IMR-90 (cell line): ENCODE data around the gene RAET1G. TPM values are rescaled to one million over a fixed set of nuclear protein-coding genes. Genes with fewer than 3 reads are reported as not detected.
"Not testable (repeated sequence)": the region's sequence is repeated elsewhere in the genome, so short reads cannot be mapped to it uniquely, and the experiment has no call there.

Experiments
- ATAC-seq: fragments of 200-7000 bp; cut with Tn5 transposase; 2 replicates; pipeline ENCODE4 v1.9.1; 2020; ENCODE audit warnings: low read depth, mild to moderate bottlenecking, moderate library complexity
- BruUV-seq: library from RNA; stranded (reverse); fragments of 400-500 nt; replicated peaks from 2 replicates; lab custom pipeline; 2021; lab: Mats Ljungman, UMichigan
- CTCF ChIA-PET: fragments of 300-600 bp; formaldehyde crosslinking; extraction: SDS; loops from one replicate; lab custom pipeline; 2021; ENCODE audit warnings: antibody characterized with exemption; lab: Yijun Ruan, JAX
- POLR2A ChIA-PET: fragments of 300-600 bp; sonication (Branson Sonifier 250); formaldehyde crosslinking; loops from one replicate; lab custom pipeline; 2022; ENCODE audit warnings: antibody characterized with exemption; ENCODE audit not compliant: unreplicated experiment; lab: Charles Lee
- DNase-seq: peaks from one replicate; pipeline ENCODE4 v3.0.0; 2013
- H2AFZ ChIP-seq: replicated peaks from 2 replicates; pipeline ENCODE3; 2013; ENCODE audit warnings: low read length, mild to moderate bottlenecking; ENCODE audit not compliant: poor library complexity
- H2AK5ac ChIP-seq: 2 replicates; pipeline ENCODE4 v1.6.1; 2013; ENCODE audit warnings: low read depth, low read length, inconsistent platforms
- H2AK9ac ChIP-seq: replicated peaks from 2 replicates; pipeline ENCODE3; 2013; ENCODE audit warnings: mild to moderate bottlenecking, low read depth, low read length, moderate library complexity; ENCODE audit not compliant: poor library complexity
- H2BK120ac ChIP-seq: 2 replicates; pipeline ENCODE4 v1.6.1; 2013; ENCODE audit warnings: low read depth, low read length, inconsistent platforms
- H2BK15ac ChIP-seq: 3 replicates; pipeline ENCODE4 v1.6.1; 2013; ENCODE audit warnings: low read depth, low read length, inconsistent platforms
- H2BK20ac ChIP-seq: 2 replicates; pipeline ENCODE4 v1.6.1; 2013; ENCODE audit warnings: low read depth, mild to moderate bottlenecking, inconsistent platforms, low read length, moderate library complexity
- H2BK5ac ChIP-seq: 2 replicates; pipeline ENCODE4 v1.6.1; 2013; ENCODE audit warnings: mild to moderate bottlenecking, low read depth, low read length, inconsistent platforms; ENCODE audit not compliant: poor library complexity, severe bottlenecking
- H3K14ac ChIP-seq: replicated peaks from 2 replicates; pipeline ENCODE4 v1.6.1; 2013; ENCODE audit warnings: low read depth, low read length, inconsistent platforms
- H3K18ac ChIP-seq: 2 replicates; pipeline ENCODE4 v1.6.1; 2013; ENCODE audit warnings: low read depth, low read length, control low read depth
- H3K23ac ChIP-seq: 2 replicates; pipeline ENCODE4 v1.6.1; 2013; ENCODE audit warnings: low read depth, low read length, inconsistent platforms
- H3K27ac ChIP-seq: 2 replicates; pipeline ENCODE4 v1.5.1; 2013; ENCODE audit warnings: mild to moderate bottlenecking, control low read depth, low read length; ENCODE audit not compliant: insufficient read depth
- H3K27me3 ChIP-seq: 2 replicates; pipeline ENCODE4 v1.6.1; 2013; ENCODE audit warnings: low read length; ENCODE audit not compliant: control insufficient read depth, insufficient read depth
- H3K36me3 ChIP-seq: 2 replicates; pipeline ENCODE4 v1.6.1; 2013; ENCODE audit warnings: low read length, mixed read lengths; ENCODE audit not compliant: control insufficient read depth, insufficient read depth
- H3K4ac ChIP-seq: 2 replicates; pipeline ENCODE4 v1.6.1; 2013; ENCODE audit warnings: low read depth, low read length, inconsistent platforms
- H3K4me1 ChIP-seq: 2 replicates; pipeline ENCODE4 v1.6.1; 2013; ENCODE audit warnings: low read length, mixed read lengths; ENCODE audit not compliant: control insufficient read depth, insufficient read depth
- H3K4me2 ChIP-seq: 2 replicates; pipeline ENCODE4 v1.6.1; 2013; ENCODE audit warnings: low read depth, mild to moderate bottlenecking, control low read depth, low read length, moderate library complexity
- H3K4me3 ChIP-seq: 2 replicates; pipeline ENCODE4 v1.5.1; 2013; ENCODE audit warnings: low read depth, mild to moderate bottlenecking, control low read depth, low read length, moderate library complexity; ENCODE audit not compliant: insufficient read depth
- H3K56ac ChIP-seq: 2 replicates; pipeline ENCODE4 v1.6.1; 2013; ENCODE audit warnings: low read length, inconsistent platforms; ENCODE audit not compliant: insufficient read depth; ENCODE audit errors: extremely low read depth
- H3K79me1 ChIP-seq, 2 experiments: 2 replicates each; pipeline ENCODE4 v1.6.1; 2013; ENCODE audit warnings: low read length in 2 of 2, inconsistent platforms in 1 of 2, low read depth in 1 of 2
- H3K9ac ChIP-seq: 2 replicates; pipeline ENCODE4 v1.6.1; 2013; ENCODE audit warnings: low read depth, low read length, control low read depth
- H3K9me1 ChIP-seq: 2 replicates; pipeline ENCODE4 v1.6.1; 2013; ENCODE audit warnings: low read length, inconsistent platforms; ENCODE audit not compliant: insufficient read depth
- H3K9me3 ChIP-seq: 2 replicates; pipeline ENCODE4 v1.6.1; 2013; ENCODE audit warnings: low read length; ENCODE audit not compliant: control insufficient read depth, insufficient read depth
- H4K20me1 ChIP-seq: 2 replicates; pipeline ENCODE4 v1.6.1; 2013; ENCODE audit warnings: low read length, inconsistent platforms; ENCODE audit not compliant: insufficient read depth
- H4K5ac ChIP-seq: 2 replicates; pipeline ENCODE4 v1.6.1; 2013; ENCODE audit warnings: mild to moderate bottlenecking, low read depth, low read length, control low read depth
- H4K8ac ChIP-seq, 2 experiments: 2 replicates each; pipeline ENCODE4 v1.6.1; 2013; ENCODE audit warnings: low read depth in 2 of 2, low read length in 2 of 2, control low read depth in 1 of 2, inconsistent platforms in 1 of 2
- H4K91ac ChIP-seq: 2 replicates; pipeline ENCODE4 v1.6.1; 2013; ENCODE audit warnings: low read depth, low read length, inconsistent platforms; ENCODE audit not compliant: insufficient read depth
- FOS ChIP-seq: fragments of 150-350 bp; IDR thresholded peaks from 2 replicates; pipeline ENCODE4 v1.6.1; 2016; ENCODE audit warnings: low read depth, low read length
- WGBS, 2 experiments: methylation state at CpG; one replicate each; pipeline versions ENCODE4 v1.1.5 to v1.1.7; 2013; ENCODE audit warnings: missing lambda C conversion rate in 2 of 2; ENCODE audit not compliant: insufficient read length in 1 of 2; ENCODE audit errors: extremely low coverage in 2 of 2; 5-methylcytosine and 5-hydroxymethylcytosine counted together
- dilution Hi-C: fragments of 300-500 bp; cut with HindIII; formaldehyde crosslinking; loops from one replicate; pipeline ENCODE4 v1.14.3; 2018; ENCODE audit warnings: low sequenced_read_pairs; ENCODE audit not compliant: unreplicated experiment
- in situ Hi-C: fragments of 300-500 bp; cut with MboI; formaldehyde crosslinking; loops from 3 replicates; pipeline ENCODE4 v1.14.3; 2019; ENCODE audit warnings: low sequenced_read_pairs, inconsistent platforms, mixed read lengths
- intact Hi-C: fragments of 100-400 bp; cut with micrococcal nuclease; formaldehyde crosslinking; loops from 2 replicates; pipeline ENCODE4 v1.10.0; 2022
- polyA plus RNA-seq, 3 experiments: library from polyadenylated mRNA; depleted of rRNA; stranded (reverse); fragments of >200 nt; gene quantifications; 2 replicates each; pipeline ENCODE4 v1.2.3, GENCODE V29; 2012; ENCODE audit warnings: low replicate concordance in 1 of 3
- total RNA-seq: library from RNA; depleted of rRNA; stranded (reverse); fragments of >200 nt; gene quantifications from 2 replicates; pipeline ENCODE4 v1.2.3, GENCODE V29; 2012
- TF ChIP-seq, protein P1 (sequence below): fragments of 150-350 bp; IDR thresholded peaks from 2 replicates; pipeline ENCODE4 v1.6.1; 2017; ENCODE audit warnings: mild to moderate bottlenecking, antibody characterized with exemption, low read length, low read depth

Gene RAET1G
- total and polyA plus RNA-seq, 2 of the 4 experiments (the other 2 are of a cell fraction) = 1.3 to 4.2 TPM

DNA sequence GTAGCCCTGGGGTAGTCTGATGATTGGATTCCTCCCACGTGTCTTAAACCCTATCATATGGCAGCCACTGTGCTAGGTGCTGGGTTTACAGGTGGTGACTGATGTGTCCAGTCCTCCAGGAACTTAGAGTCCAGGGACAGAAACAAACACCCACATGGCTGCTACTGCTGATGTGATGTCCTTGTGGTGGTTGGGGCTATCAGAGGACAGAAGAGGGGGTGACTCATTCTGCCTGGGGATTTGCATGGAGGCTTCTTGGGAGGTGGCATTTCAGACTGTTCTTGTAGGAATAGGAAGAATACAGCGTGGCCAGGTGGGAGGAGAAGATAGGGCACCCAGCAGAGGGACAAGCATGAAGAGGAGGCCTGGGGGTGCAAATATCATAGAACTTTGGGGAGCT lies 9.8 kb downstream of the RAET1G start:
- 20% methylated on average over 1 of the region's 2 CpGs; no CpG with 5 or more reads in 1 of the 2 experiments for WGBS, 2 experiments
- CTCF ChIA-PET = no interaction called here

DNA sequence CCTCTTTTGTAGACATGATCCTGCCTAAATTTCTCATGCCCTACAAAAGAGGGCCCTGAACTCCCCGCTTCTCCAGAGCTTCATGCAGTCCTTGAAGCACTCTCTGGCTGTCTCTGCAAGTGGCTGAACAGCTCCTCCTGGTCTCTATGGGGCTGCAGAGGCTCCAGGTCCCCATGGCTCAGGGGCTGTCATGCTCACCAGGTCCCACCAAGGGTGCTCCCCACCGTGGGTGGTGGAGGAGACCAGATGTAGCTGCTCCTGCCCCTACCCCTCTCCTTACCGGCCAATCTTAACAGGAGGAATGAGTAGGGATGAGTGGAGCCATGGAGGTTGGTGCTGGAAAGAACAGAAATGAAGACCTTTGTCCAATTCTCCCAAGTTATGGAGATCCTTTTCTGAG lies 10.2 kb downstream of the RAET1G start:
- H3K4me2 ChIP-seq, H3K4me3 ChIP-seq, H3K4me1 ChIP-seq, ATAC-seq, POLR2A ChIA-PET, H3K9ac ChIP-seq, H2BK5ac ChIP-seq, H3K23ac ChIP-seq, CTCF ChIA-PET, in situ Hi-C loops, BruUV-seq, H4K20me1 ChIP-seq, H2BK120ac ChIP-seq, intact Hi-C loops, H2AK5ac ChIP-seq, H4K5ac ChIP-seq, H3K79me1 ChIP-seq, H3K18ac ChIP-seq, H2BK20ac ChIP-seq, DNase-seq, dilution Hi-C loops, H4K91ac ChIP-seq, H3K56ac ChIP-seq, H4K8ac ChIP-seq, H2AFZ ChIP-seq, H3K27ac ChIP-seq, H3K9me1 ChIP-seq, H3K36me3 ChIP-seq, H3K4ac ChIP-seq, H2BK15ac ChIP-seq, H2AK9ac ChIP-seq, H3K14ac ChIP-seq: not testable (repeated sequence)
- peaks cover 10% of the 10 kb centered on the region for H3K9me3 ChIP-seq
- no CpG with 5 or more reads among the region's 3 CpGs for WGBS, 2 experiments
- H3K27me3 ChIP-seq = peaks cover 18% of the 10 kb centered on the region

More for the DNA sequence above, 9.8 kb downstream of the RAET1G start:
- Histone ChIP-seq H3K27ac (no peak overlapping the region), H4K5ac (no peak overlapping the region), H4K20me1 (no peaks in the 10 kb centered on the region), H4K8ac (no peak overlapping the region), H3K4me3 (no peak overlapping the region), H3K4ac (no peak overlapping the region), H3K56ac (no peak overlapping the region), H2BK5ac (no peak overlapping the region), H2BK120ac (no peak overlapping the region), H3K79me1 (no peaks in the 10 kb centered on the region), H2AK5ac (no peak overlapping the region), H2AFZ (no peak overlapping the region), H3K36me3 (no peaks in the 10 kb centered on the region), H3K18ac (no peak overlapping the region), H3K4me1 (no peaks in the 10 kb centered on the region), H2BK15ac (no peak overlapping the region), H3K9ac (no peak overlapping the region), H3K9me3 (peaks cover 10% of the 10 kb centered on the region), H3K14ac (no peak overlapping the region), H3K27me3 (peaks cover 18% of the 10 kb centered on the region), H3K23ac (no peak overlapping the region), H2BK20ac (no peak overlapping the region), H3K9me1 (peaks cover 4% of the 10 kb centered on the region; the same call in 1 of the 2 replicates), H2AK9ac (no peak overlapping the region), H3K4me2 (no peak overlapping the region), H4K91ac (no peak overlapping the region)
- no TSS peak for BruUV-seq
- in situ Hi-C loops (no loop called here), intact Hi-C loops (no loop called here), dilution Hi-C loops (no loop called here)
- DNase-seq = no peak
- POLR2A ChIA-PET = no interaction called here
- ATAC-seq = no peak
- TF ChIP-seq, protein P1, sequence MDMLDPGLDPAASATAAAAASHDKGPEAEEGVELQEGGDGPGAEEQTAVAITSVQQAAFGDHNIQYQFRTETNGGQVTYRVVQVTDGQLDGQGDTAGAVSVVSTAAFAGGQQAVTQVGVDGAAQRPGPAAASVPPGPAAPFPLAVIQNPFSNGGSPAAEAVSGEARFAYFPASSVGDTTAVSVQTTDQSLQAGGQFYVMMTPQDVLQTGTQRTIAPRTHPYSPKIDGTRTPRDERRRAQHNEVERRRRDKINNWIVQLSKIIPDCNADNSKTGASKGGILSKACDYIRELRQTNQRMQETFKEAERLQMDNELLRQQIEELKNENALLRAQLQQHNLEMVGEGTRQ = no peak
- no peak for TF ChIP-seq FOS
